Measurements from ENCODE around the gene CCDC24.

Gene CCDC24

DNA sequence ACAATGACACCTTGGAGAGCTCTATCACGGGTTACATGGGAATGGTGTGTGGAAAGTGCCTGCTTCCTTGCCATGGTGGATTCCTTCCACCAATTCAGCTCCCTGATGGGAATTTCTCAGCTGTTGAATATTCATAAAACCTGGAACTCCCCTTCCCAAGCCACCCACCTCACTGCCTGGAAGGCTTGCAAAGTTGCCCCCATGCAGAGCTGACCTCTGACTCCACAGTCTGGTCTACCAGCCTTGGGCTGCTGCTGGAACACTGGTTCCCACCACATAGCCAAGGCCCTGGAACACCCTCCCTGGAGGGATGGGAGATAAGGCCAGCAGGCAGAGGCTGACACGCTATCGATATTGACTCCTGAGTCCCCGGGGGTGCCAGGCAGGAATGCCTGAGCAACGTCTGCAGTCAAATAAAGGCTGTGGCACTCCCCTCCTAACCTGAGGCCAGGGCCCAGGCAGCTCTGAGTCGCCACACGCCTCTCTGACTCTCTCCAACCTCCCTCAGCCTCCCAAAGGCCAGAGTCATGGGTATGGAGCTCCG is 8.8 kb downstream of the CCDC24 start:
- DNase-seq: no peak

DNA sequence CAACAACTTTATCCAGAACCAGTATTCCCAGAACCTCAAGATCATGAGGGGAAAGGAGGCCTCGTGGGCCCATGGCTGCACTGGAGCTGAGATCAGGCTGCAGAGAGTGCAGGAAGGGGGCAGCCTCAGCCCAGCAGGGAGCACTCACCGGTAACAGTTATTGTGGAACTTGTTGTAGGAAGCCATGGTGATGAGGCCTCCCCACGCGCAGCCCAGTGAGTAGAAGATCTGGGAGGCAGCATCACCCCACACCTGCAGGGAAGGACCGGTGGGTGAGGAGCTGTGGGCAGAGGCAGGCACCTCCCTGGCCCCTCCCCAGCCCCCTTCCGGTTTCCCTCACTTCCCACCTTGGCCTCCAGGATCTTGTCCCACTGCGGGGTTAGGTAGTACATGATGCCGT is 10.8 kb downstream of the CCDC24 start:
- DNase-seq: no peak

DNA sequence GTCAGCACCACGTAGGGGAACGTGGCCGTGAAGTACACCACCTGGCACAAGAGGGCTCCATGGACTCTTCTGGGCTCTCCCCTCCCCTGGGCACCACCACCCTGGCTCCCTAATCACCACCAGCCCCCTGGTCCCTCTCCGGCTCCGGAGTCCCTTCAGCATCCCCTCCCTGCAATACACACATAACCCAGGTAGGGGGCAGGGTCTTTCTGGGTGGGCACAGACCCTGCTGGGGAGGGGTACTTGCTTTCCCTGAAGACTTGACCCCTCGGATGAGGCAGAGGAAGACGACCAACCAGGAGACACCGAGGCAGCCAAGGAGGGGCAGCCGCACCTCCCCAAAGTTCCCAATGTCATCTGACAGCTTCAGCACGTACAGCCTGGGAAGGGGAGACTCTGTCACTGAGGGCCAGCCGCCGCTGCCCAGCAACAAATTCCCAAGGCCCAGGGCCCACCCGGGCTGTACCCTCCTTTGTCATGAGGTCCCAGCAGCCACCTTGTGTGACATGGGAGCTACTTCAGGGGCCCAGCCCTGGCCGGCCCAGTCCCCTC is 11.3 kb downstream of the CCDC24 start:
- DNase-seq: no peak

DNA sequence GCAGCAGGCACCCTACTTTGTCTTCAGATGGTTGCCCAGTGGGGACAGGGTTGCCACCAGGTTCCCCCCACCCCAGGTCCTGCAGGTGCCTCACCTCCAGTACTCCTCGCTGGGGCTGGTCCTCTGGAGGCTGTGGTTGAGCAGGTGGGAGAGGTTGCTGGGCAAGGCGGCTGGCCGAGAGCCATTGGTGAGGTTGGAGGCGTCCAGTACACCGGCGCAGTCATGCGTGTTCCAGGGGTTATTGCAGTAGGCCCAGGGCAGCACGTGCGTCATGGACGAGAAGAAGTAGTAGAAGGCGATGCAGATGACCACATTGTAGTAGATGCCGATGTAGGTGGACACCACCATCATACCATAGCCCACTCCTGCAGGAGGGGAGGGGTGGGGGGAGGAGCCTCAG is 16.9 kb downstream of the CCDC24 start:
- DNase-seq: no peak

DNA sequence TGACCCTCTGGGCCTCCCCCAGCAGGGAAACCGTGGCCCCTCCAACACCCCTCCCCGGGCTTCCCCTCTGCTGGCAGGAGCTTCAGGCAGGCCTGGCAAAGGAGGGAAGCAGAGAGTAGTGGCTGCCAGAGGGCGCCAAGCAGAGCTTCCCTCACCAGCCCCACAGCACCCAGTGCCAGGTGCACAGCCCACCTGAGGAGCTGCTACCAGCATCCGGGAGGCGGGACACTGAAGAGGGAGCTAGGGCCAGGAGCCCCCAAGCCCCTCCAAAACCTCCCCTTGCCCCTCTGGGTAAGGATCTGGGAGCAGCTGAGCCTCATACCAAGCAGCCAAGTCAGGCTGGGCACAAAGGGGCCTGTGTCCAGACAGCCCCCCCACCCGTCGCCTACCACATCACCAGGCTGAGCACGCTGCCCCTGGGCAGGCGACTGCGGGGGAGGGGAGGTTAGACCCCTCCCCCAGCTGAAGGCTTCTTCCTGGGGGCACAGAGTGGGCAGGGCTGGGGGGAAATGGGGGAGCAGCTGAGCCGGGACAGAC is 19.6 kb downstream of the CCDC24 start:
- DNase-seq: no peak

DNA sequence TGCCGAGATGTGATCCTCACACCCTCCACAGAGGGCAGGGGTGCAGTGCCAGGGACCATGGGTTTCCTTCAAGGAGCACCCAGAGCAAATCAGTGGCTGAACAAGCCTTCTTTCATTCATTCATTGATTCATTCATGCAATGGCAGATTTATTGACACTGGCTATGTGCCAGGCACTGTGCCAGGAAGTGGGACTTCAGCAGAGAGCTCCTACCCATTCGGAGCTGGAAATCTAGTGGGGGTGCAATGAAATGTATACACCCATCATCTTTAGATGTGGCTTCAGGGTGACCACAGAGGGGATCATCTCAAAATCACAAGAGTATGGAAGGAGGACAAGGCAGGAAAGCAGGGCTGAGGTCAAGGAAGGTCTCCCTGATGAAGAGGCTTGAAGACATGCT is 21.0 kb downstream of the CCDC24 start:
- peak; percentile 25 for DNase-seq

DNA sequence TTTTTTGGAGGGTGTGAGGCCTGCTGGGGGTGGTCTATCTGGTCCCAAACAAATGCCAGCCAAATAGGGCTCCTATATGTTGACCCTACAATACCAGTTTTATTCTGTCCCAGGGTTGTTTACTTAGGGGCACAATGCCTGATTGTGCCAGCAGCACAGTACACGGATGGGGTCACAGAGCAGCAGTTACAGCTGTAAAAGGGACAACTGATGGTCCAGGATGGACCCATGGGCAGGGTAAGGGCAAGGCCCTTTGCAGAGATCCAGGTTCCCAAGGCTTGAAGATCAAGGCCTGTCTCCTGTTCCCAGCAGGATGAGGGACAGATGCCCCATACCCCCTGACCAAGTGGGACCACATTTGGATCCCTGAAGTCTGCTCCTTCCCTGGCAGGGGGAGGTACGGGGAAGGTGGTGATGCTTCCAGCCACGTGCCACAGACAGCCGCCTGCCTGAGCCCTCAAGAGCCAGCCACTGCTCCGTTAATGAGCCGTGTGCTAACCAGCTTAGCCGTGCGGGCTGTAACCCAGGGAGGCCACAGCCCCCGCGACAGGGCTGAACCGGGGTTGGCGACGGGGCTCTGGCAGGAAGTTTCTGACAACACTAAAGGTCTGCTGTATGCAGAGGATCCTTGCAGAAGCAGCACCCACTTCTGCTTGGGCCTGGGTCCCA is 21.7 kb downstream of the CCDC24 start:
- DNase-seq: no peak

DNA sequence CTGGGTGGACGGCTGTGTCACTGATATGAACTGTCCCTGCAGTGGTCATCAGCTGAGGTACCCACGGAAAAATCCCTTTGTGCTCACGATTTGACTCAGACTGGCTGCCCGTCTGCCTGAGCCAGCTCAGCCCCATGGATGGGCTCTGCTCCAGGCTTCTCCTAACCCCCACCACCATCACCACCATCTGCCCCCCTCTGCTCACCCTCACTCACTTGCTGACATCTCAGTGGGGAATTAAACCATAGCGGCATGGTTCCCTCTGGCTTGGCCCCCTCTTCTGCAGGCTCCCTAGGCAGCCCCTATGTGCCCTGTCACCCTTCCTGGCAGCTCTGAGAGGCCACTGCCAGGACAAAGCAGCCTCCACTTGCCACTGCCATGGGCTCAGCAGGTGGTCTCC is 22.6 kb downstream of the CCDC24 start:
- DNase-seq: no peak

DNA sequence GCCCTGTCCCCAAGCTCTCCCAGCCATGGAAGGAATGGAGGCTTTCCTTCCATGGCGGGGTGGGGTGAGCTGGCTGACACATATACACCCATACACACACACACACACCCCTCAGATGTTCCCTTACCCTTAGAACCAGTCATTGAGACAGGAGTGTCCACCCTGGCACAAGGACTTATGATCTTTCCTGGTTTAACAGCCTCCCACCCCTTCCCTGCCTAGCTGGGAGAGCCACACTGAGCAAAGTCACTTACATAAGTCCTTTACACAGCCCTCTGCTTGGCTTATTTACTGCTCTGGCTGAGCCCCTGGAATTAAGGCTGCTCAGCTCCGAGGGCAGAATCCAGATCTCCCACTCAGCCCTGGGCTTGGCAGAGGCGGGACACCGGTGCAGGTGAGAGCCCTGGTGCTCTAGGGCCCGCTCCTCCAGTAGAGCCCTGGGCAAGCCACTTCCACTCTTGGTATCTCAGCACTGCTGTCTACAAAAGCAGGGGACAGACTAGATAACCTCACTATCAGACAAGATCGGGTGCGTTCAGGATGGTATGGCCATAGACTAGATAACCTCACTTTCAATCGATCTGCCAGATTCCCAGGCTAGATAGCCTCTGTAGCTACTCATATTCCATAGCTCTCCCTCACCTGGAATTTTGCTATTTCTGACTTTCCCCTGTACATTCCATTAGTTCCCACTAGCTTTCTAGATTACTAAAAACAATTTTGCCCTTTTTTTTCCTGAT is 23.1 kb downstream of the CCDC24 start:
- no peak for DNase-seq

DNA sequence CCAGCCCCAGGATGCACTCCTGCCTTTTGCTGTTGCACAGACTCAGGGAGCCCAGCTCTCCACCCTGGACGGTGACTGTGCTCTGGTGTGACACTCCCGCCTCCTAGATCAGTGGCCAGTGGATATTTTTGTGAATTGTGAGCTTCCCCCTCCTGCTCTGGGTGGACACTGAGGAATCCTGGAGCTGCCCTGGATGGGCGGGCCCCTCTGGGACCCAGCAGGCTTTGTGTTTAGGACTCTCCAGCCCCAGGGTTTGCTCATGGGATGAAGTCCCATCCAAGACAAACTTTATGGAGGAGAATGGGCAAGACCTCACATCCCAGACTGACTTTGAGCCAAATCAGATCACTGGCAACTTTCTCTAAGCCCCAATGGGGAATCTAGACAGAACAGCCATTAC is 23.8 kb downstream of the CCDC24 start:
- no peak for DNase-seq

DNA sequence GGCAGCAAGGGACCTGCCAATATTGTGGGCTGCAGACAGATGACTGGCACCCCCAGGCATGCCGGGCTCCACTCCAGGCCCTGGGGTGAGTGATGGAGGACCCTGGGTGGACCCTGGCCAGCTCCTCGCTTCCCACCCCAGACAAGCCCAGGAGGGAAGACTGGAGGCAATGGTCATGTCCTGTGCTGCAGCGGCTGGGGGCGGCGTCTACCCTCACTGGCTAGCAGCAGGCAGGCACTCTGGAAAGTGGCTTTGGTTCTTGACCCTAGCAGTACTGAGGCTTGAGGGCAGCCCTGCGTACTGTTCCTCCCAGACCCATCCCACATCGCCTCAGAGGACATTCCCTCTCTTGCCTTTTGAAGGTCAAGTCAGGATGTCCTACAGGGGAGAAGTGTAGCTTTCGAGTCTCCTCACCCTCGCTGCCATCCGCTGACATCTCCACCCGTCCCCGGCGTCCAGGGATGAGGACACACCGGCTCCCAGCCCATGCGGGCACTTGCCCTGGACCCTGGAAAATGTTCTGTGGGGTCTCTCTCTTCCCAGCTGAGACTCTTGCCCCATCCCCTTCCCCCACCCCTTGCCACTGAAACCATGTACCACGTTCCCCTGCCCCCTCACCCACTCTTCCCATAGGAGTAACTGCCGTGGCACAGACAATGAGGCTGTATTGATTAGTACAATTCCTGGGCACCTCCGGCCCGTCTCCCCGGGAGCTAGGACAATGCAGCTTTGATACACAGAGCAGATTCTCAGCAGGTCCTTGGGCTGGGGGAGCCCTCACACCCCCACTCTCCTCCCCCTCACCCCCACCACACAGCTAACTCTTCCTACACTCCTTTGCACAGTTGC is 24.9 kb downstream of the CCDC24 start:
- DNase-seq: no peak

DNA sequence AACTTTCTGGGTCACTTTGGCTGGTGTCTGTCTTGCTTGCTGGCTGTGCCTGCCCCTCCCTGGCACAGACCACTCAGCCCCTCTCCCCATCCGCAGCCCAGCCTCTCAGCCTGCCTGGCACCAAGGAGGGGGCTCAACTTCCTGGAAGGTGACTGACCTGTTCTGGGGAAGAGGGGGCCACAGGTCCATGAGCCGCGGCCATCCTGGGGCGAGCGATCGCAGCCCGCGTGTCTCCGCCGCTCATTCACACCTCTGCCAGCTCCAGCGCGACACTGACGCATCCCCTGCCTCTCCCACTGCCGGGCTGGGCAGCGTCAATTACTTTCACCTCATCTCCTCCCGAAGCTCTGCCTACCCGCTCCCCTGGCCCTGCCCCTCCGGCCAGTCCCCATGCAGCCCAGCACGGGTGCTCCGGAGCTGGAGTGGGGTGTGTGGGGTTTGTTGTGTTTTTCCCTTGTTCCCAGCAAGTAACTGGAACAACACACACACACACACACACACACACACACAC is 25.5 kb downstream of the CCDC24 start:
- no peak for DNase-seq

DNA sequence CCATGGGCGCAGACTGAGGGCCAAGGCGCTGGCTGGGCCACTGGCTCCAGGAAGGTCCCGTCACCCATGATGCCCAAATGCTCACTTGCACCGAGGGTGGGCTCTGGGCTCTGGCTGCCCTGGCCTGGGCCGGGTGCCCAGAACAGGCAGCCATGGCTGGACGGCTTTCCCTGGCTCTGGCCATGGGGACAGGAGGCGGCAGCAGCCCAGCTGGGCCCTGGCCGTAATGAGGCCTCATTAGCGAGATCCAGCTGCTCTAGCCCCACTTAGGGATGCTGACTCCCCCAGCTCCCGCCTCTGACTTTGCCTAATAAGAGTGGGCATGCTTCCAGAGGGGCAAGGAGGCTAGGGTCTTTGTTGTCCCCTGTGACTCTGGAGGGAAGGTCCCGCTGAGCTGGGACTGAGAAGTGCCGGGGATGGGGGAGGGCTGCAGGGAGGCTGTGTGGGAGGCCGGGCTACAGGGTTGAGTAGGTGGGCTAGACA is 28.1 kb downstream of the CCDC24 start:
- no peak for DNase-seq

DNA sequence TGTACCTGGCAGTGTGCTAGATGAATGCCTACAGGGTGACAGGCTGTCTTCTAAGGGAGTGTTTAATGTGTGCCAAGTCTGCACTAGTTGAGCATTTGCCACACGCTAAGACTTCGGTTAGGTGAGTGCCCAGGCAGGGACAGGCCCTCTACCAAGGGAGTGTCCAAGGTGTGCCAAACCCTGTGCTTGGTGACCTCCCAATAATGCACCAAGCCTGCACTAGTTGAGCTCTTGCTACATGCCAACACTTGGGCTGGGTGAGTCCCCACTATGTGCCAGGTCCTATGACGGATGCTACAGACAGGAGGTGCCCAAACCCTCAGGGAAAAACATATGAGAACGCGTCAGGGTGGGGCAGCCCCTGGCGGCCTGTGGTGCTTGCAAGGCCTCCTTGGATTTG is 29.1 kb downstream of the CCDC24 start:
- no peak for DNase-seq

DNA sequence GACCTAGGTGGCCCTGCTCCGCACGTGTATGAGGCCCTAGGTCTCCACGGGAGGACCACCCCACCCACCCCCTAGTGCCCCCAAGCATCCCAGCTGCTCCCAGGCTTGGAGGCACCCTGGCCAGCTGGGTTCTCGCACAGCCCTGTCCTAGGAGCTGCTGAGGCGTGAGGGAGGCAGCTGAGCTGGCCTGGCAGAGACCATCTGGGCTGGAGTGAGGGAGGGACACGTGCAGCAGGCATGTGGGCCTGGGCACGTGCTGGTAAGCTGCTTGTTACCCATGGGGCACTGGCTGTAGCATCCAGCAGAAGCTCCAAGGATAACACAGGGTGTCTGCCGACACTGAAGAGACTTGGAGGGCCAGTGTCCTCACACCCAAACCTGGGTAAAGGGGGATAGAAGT is 29.8 kb downstream of the CCDC24 start:
- DNase-seq: no peak

DNA sequence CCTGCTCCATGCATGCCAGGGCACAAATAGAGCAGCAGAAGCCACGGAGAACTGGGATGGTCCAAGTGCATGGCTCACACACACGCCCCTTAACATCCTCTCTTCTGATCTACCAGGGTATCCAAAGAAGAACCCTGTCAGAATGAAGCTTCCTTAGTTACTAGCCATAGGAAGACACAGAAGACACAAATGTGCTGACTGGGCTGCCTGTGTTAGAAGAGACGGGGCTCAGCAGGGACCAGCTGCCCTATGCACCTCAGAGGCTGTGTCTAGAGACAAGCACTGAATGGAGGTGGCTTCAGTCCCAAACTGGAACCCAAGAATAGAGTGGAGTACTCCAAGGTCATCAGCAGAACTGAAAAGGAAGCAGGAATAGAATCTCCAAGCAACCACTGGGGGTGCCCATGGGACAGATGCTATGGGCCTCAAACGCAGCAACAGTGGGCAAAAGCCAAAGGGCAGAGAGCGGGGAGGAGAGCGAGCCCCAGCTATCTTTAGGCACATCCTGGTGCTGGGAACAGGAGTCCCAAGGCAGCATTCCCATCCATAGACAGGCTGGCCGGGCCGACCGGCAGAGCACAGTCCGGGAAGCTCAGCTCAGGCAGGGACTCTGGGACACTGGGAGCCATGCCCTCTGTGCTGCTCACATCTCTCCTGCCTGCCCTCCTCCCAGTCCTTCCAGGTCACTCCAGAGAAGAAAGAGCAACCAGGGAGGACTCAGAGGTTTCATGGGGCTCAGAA is 30.4 kb downstream of the CCDC24 start:
- no peak for DNase-seq

DNA sequence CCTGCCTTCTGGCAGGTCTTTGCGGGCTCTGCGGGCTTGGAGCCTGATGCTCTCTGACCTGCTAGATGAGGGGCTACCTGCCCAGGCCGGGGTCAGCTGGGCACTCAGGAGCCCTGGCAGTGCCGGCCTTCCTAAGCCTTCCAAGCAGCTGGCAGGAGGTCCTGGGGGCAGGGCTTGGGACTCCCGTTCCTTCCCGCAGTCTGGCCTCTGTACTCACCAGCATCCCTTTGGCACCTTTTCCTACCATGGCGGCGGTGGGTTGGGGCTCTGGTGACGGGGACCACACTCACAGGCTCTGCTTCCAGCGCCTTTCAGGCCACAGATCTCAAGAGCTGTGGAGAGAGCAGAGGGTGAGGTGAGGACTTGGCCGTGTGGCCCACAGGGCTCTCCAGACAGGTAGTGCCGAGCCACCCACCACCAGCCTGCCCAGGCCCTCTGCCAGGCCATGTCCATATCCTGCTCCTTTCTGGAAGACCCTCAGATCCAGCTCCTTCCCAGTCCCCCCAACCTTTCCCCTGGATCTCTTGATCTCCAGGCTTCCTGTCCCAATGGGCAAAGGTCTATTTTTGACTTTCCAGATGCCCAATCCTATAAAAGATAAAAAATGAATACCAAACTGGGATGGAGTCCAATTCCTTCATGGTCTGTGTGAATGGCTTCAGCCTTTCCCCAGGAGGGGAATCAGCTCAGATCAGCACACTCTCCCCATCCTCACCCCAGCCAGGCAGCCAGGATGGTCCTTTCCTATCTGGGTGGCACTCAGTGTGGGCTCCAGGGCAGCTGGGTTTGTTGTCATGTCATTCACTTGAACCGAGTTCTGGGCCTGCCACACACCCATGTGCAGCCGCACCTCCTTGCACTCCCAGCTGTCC is 32.9 kb downstream of the CCDC24 start:
- no peak for DNase-seq

DNA sequence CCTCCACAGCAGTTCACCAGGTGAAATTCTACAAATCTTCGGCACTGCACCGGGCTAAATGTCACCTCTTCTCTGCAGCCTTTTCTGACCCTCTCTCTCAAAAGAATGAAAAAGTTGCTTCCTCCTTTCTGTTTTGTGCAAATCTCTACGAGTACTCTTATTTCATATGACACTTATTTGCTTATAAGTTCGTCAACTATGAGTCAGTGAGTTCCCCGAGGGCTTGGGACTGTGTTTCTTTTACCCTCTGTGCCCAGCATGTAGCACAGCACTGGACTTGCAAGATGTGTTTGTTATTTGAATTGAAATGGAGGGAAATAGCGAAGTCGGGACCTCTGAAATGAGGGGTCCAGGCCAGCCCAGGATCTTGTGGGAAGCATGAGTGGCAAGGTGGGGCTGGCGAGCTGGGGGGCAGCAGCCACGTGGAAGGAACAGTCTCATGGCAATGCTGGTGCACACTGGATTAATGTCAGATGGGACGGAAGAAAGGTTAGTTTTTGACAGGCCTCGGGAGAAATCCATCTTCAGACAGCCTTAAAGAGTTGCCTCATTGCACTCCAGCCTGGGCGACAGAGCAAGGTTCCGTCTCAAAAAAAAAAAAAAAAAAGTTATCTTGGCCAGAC is 33.6 kb downstream of the CCDC24 start:
- no peak for DNase-seq

DNA sequence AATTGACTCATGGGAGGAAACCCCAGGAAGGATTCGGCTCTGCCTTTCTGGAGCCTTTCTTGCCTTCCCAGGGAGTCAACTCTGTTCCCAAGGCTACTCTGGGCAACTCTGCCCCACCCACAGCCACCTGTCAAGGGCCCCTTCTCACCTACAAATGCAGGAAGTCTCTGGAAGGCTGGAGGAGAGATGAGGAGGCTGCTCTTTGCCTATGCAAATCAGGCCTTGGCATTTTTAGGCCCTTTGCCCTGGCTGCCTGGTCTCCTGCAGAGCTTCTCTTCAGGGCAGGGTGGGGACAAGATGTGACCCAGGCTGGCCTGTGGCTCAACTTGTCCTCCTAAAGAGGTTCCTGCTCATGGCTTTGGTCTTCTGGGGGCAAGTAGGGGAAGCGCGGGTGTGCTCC is 34.4 kb downstream of the CCDC24 start:
- no peak for DNase-seq

DNA sequence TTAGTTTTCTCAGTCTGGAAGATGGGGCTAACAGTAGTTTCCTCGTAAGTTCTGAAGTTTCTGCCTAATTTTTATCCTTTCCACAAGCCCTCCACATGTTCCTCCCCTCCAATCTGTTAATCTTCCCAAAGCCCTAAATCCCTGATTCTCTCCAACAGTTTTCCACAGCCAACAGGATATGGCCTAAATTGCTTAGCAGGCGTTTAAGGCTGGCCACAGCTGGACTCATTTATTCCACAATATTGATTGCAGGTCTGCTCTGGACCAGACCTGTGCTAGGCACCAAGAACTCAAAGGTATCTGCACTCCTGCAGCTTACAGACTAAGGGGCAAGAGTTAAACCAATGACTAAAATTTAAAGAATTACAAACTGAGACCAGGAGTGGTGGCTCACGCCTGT is 35.9 kb downstream of the CCDC24 start:
- DNase-seq: no peak
